NCI-H1048 (cell line): ENCODE measurements around the gene FOXL2NB.

ENCODE experiments used
- DNase-seq: peaks from one replicate; lab custom pipeline; 2025; lab: John Stamatoyannopoulos, UW

The FOXL2NB gene

GRCh38 chr3:138933068-138933668 lies 13.8 kb upstream of the FOXL2NB start:
- DNase-seq, result no peak

- DNase-seq, result no peak
Observed at GRCh38 chr3:138933981-138934691, 12.9 kb upstream of the FOXL2NB start.

- DNase-seq, result no peak
Observed at GRCh38 chr3:138935505-138935862, 11.5 kb upstream of the FOXL2NB start.

DNA sequence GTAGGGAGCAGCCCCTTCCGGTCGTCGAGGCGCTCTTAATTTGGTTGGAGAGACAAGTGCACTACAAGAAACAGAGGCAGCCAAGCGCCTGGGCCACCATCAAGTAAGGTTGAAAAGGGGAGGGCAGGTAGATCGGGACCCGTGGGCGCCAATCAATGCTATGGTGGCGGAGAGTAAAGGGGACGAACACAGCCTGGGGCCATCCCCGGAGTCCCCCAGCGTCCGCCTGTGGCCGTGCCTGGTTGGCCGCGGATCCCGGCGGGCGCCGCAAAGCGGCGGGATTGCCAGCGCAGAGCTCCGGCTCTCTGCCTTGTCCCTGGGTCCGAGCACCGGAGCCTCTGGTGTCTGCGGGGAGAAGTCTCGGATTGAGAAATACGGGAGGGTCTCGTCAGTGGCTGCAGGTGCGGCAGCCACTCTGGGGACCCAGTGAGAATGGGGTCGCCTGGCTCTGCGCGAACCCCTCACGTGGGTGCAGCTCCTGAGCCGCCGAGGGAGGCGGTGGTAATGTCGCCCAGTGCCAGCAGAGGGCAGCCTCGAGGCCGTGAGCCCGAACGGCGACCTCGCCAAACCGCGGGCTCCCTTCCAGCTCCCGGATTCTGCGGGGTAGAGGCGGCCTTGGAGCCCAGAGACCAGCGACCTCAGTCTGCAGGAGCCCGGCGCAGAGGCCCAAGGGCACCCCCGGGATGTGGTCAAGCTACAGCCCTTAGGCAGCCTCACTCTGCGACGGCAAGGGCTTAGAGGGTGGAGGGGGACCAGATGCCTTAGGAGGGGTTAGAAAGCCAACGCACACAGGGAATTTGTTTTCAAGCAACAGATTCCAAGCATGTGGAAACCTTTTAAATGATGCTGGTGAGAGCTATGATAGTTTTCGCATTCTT lies 10.9 kb upstream of the FOXL2NB start:
- peak; percentile 54 for DNase-seq

GRCh38 chr3:138936741-138937689 lies 10.0 kb upstream of the FOXL2NB start:
- no peak for DNase-seq

GRCh38 chr3:138937690-138938055 lies 9.3 kb upstream of the FOXL2NB start:
- no peak for DNase-seq

GRCh38 chr3:138938056-138938876 lies 8.8 kb upstream of the FOXL2NB start:
- no peak for DNase-seq

DNA sequence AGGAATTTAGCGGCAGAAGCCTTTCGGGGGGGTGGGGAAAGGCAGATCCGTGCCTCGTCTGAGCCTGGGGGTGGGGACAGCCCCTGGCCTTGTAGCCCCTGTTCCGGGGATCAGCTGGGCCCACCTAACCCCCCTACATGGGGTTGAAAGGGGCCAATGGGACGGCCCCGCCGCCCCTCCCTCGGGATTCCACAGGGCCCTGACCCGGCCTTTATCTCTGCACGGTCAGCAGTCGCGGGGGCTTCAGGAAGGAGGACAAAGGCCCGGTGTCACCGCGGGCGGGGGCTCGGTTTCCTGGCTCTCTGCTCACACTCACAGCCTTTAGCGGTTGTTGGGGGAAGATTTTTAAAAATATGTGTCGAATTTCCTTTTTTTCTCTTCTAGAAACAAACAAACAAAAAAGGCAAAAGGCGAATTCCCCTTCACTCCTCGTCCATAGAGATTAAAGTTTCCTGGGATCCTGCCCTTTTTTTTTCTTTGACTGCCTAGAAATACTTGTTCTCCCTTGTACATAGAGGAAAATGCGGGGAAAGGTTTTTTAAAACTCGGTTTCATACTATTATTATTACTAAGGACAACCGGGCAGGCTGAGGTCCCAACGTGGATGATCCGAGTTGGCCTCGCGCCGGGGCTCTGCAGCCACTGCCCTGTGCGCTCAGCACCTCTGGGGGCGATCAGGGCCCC lies 8.0 kb upstream of the FOXL2NB start:
- DNase-seq, result no peak

GRCh38 chr3:138939561-138940241 lies 7.3 kb upstream of the FOXL2NB start:
- no peak for DNase-seq

- no peak for DNase-seq
Observed at GRCh38 chr3:138940446-138940845, 6.6 kb upstream of the FOXL2NB start.

DNA sequence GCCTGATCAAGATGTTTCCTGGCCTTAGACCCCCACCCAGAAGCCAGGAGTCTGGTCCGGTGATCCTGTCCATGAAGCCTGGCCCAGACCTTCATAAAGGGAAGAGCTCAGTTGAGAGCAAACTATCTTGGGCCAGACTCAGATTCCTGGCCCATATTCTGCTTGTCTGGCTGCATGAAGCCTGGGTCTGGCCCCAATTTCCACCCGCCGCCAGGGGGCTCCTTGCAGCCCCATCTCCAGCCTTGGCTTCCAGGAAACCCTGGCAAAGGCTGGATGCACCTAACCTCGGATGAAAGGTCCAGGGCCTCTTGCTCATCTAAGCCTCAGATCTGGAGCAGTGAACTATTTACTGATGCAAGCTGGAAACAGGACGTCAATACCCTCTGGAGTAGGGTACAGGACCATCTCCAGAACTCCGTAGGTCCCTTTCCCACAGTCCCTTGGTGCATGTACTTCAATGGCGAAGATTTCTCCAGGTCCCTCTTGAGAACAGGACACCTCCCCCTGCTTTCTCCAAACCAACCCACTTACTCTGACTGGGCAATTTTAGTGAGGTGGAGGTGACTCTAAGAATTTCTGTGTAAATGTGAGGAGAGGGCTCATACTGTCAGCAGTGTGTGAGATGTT lies 5.6 kb upstream of the FOXL2NB start:
- no peak for DNase-seq

DNA sequence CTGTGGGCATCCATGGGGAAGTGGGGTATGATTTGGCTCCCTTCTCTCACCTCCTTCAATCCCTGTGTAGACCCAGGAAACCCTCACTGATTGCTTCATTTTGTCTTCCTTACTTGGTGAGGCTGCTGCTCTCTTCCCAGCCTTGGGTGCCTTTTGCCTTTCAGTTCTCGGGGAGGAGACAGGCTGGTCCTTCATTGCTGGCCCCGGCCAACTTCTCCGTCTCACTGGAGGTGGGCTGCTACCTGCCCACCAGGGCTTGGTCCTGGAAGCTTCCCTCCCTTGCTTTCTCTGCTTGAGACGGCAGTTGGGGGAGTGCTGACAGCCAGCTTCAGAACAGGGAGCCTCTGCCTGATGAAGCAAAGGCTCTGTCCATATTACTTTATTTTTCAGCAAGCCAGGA lies 4.7 kb upstream of the FOXL2NB start:
- DNase-seq, result no peak

DNA sequence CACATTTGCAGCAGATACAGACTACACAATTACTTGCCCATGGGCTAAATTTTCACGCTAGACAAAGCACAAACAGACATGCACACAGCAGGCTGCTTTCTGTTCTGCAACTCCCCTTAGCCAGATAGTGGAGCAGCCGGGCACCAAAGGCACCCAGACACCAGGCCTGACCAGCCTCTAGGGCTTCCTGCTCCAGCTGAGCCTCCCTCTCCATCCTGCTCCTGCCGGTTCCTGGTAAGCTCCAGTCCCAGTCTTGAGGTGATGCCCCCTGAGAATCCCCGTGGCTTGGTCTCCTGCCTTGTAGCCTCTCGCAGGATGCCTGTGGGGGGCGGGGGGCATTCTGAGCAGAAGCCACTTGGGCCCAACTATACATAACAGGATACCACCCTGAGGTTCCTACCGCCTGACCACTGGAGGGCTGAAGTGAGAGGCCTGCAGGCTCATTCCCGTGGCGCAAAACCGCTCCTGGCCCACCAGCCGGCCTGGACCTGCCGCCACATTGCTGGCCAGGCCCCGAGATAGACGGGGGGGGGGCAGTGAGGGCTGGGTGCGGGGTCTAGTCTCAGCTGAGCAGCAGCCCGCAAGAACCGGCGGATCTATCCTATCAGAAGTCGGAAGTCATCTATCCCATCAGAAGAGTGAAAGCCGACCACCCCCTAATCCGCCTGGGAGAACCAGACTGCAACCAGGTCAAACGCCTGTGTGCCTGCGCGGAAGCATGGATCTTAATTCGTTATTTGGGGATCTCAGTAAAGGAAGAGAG lies 4.0 kb upstream of the FOXL2NB start:
- no peak for DNase-seq

DNA sequence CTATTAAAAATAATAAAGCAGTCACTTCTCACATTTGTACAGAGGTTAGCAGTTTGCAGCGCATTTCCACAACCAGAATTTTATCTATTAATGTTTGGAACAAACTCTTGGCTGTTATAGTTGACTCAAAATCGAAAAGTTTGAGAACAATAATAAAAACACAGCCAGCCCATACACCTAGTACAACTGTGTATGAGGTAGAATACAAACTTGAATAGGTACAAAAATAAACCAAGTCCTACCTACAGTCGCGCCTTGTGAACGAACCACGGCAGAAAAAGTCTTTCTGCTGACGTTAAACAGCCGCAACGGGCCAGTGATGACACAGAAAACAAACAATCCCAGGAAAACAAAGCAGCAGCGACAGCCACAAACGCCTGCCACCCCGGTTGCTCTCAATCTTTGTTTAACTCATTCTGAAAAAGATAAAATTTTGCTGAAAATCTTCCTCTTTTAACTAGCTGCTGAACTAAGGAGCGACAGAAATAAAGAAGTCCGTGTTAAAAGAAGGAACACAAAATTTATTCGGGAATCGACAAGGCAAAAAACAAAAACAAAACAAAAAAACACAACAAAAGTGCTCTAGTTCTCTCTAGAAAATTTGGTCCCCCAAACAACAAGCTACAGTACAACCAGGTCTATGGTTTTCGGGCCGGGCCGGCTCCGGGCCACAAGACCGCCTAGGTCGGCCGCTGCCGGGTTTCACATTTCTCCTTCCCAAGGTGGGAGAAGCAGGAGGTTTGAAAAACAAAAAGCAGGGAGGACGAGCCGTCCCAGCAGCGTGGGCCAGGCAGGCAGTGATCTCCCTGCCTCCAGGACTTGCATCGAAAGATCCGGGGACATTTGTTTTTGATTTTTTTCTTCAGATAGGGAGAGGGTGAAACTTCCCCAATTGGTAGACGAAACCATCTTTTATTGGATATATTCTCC lies 3.0 kb upstream of the FOXL2NB start:
- no peak for DNase-seq

DNA sequence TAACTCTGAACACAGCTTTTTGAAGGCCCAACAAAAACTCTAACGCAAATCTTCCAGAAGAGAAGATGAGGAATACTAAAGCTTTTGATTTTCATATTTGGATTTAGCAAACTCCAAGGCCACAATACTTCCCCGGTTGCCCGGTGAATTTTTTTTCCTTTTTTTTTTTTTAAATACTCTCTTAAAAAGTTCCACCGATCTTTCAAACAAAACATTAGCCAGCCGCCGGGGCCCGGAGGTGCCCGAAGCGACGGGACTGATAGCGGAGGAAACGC lies 2.4 kb upstream of the FOXL2NB start:
- DNase-seq, result no peak

DNA sequence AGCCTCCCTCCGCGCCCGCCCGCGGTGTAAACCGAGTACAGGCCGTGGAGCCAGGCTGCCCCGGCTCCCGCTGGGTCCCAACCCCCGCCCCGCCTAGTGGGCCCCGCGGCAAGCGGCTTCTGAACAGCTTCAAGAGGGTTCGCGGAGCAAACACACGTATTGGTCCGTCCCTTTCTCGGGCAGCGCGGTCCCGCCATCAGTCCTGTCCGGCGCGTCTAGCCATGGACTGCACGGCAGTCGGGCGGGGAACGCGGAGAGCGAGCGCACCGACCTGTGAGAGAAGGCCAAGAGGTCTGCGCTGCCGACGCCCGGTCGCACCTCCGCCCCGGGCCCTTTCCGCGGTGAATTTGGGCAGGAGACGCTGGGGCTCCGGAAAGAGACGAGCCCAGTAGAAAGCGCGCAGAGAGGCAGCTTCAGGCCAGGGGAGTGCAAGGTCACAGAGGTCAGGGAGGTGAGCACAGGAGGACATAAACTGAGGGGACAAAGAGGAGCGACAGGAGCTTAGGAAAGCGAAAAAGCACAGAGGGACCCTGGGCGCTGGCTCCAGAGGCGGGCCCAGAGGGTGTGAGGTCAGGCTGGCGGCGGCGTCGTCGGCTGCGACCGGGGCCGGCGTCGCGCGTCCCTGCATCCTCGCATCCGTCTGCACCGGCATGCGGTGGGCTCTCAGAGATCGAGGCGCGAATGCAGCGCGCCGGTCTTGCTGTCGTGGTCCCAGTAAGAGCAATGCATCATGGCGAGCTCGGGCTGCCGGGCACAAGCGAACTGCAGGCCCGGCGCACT lies 1.9 kb upstream of the FOXL2NB start:
- no peak for DNase-seq
